PC-3 (cell line): Measurements from ENCODE around the gene FASN.

Experiments used
- EZH2 ChIP-seq: fragments of 300-600 bp; sonication (generic); IDR thresholded peaks from one replicate; pipeline ENCODE4 v1.6.1; 2017; ENCODE audit warnings: antibody characterized with exemption, mild to moderate bottlenecking, low read length; ENCODE audit not compliant: unreplicated experiment
- EZH2phosphoT487 ChIP-seq: fragments of 300-600 bp; sonication (generic); IDR thresholded peaks from 2 replicates; pipeline ENCODE4 v1.6.1; 2018; ENCODE audit warnings: mild to moderate bottlenecking, antibody characterized with exemption, low read length, borderline replicate concordance
- TF ChIP-seq, protein P1 (sequence below): fragments of 300-600 bp; sonication (generic); conservative IDR thresholded peaks from 2 replicates; pipeline ENCODE4 v1.5.1; 2017; ENCODE audit warnings: antibody characterized with exemption, low read depth, mild to moderate bottlenecking, low read length

- TF ChIP-seq, protein P1, sequence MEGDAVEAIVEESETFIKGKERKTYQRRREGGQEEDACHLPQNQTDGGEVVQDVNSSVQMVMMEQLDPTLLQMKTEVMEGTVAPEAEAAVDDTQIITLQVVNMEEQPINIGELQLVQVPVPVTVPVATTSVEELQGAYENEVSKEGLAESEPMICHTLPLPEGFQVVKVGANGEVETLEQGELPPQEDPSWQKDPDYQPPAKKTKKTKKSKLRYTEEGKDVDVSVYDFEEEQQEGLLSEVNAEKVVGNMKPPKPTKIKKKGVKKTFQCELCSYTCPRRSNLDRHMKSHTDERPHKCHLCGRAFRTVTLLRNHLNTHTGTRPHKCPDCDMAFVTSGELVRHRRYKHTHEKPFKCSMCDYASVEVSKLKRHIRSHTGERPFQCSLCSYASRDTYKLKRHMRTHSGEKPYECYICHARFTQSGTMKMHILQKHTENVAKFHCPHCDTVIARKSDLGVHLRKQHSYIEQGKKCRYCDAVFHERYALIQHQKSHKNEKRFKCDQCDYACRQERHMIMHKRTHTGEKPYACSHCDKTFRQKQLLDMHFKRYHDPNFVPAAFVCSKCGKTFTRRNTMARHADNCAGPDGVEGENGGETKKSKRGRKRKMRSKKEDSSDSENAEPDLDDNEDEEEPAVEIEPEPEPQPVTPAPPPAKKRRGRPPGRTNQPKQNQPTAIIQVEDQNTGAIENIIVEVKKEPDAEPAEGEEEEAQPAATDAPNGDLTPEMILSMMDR: no peak
- TF ChIP-seq EZH2: no peak
- no peak for TF ChIP-seq EZH2phosphoT487
Measured at GRCh38 chr17:82083533-82084359, 14.3 kb downstream of the FASN start.
